ENCODE results near the gene PAX8.

The PAX8 gene

DNA sequence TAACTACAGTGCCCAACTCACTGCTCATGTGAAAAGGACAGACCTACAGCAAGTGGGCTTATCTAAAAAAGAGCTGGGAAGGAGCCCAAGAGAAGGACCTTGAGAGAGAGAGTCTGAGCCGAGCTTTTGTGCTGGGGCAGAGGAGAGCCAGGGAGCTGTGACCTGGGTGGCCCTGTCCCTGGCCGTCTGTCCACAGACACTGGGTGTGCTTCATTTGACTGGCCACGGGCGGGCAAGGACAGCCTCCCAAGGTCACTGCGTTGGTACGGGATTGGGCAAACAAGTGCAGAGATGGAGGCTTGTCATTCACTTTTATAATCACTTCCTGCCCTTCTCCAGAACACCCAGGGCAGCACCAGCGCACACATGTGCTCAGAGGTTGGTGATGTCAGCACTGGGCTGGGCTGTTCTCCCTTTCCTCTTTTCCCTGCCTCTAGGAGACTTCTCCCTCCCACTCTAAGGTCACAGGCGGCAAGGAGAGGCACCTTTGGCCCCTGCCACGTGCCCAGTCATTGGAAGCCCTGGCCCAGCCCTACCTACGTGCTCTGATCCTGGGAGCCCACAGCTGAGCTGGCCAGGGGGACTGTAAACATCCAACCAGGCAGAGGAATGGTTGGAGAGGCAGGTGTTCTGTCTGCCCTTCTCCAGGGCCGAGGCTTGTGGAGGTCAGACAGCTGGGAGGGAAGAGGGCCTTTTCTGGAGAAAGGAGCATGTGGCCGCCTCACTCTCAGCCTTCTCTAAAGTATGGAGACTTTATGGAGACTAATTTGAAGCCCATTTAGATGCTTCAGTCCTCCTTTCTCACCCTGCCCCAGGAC, 111.4 kb downstream of the PAX8 start:
- no peak for DNase-seq (ENCODE audit: low spot score)

DNA sequence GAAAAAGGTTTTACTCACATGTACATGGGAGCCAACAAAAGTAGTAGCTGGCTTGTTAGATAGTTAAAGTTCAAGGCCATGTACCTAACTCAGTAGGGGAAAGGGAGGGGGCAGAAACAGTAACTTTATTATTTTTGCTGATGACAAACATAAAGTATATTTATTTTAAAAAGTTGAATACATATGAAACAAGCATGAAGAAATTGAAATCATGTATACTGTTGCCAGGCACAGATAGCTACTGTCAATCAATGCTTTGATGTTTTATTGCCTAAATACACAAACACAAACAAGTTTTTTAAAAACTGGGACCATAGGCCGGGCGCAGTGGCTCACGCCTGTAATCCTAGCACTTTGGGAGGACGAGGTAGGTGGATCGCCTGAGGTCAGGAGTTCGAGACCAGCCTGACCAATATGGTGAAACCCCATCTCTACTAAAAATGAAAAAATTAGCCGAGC, 112.5 kb downstream of the PAX8 start:
- no peak for DNase-seq (ENCODE audit: low spot score)

All from NAMALWA (cell line).